ENCODE measurements around the gene INSR. TPM values are rescaled to one million over a fixed set of nuclear protein-coding genes. Genes with fewer than 3 reads are reported as not detected.

The INSR gene
- total RNA-seq, 4 donors from 2014 or later, result 125 to 191 (median 167) TPM

DNA sequence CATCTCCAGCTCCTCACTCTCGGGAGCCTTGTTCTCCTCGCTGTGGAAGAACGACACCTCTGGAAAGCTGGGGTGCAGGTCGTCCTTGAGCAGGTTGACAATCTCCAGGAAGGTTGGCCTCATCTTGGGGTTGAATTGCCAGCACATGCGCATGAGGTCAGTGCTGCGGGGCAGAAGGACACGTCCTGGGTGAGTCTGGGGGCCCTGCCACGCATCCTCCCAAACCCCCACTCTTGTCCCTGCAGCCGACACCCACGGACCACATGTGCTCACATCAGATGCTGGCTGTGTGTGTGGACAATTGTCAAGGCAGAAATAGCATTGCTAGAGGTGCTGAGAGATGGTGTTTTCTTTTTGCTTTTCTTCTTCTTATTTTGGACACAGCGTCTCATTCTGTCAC is 177.0 kb downstream of the INSR start:
- Histone ChIP-seq H3K4me1 (no peaks in the 10 kb centered on the region), H3K27ac (no peak overlapping the region), H3K4me3 (no peak overlapping the region), H3K9me3 (no peaks in the 10 kb centered on the region), H3K27me3 (no peaks in the 10 kb centered on the region), H3K36me3 (peaks cover 0 to 68% (median 0%) of the 10 kb centered on the region in 3 donors)
- DNase-seq, result no peak
- TF ChIP-seq POLR2A (IDR thresholded peaks at IDR 0.05) (no peak), CTCF (IDR thresholded peaks at IDR 0.05) (no peak)

- Histone ChIP-seq H3K36me3 (peaks cover 0 to 53% (median 0%) of the 10 kb centered on the region in 3 donors), H3K4me1 (no peaks in the 10 kb centered on the region), H3K9me3 (no peaks in the 10 kb centered on the region), H3K27ac (no peak overlapping the region), H3K27me3 (no peaks in the 10 kb centered on the region), H3K4me3 (no peak overlapping the region)
- no peak for DNase-seq
- TF ChIP-seq POLR2A (IDR thresholded peaks at IDR 0.05), result no peak
- no peak for TF ChIP-seq CTCF (IDR thresholded peaks at IDR 0.05)
Measured at GRCh38 chr19:7115721-7116120, 178.5 kb downstream of the INSR start.

GRCh38 chr19:7113233-7113632 is 181.0 kb downstream of the INSR start:
- no peak overlapping the region for H3K27ac ChIP-seq

DNA sequence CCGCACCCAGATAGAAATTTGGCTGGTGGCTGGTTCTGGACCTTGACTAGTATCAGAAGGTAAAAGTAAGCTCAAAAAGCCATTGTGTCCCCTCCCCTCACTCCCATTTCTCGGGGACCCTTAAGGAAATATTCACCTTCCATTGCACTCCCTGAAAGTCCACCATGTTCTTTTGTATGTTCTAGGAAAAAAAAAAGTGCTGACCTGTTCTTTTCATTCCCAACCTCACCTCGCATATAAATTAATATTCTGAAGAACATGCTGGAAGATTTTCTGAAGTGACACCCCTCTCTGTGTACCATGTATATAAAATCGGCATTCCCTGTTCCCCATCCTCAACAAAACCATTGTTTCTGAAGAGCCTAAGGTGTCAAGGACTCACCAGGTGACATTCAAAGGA is 181.5 kb downstream of the INSR start:
- Histone ChIP-seq H3K4me1 (no peaks in the 10 kb centered on the region), H3K9me3 (no peaks in the 10 kb centered on the region), H3K27ac (no peak overlapping the region), H3K4me3 (no peak overlapping the region), H3K27me3 (no peaks in the 10 kb centered on the region), H3K36me3 (peaks cover 0 to 27% (median 0%) of the 10 kb centered on the region in 3 donors)
- no peak for DNase-seq
- TF ChIP-seq POLR2A (IDR thresholded peaks at IDR 0.05), result no peak
- no peak for TF ChIP-seq CTCF (IDR thresholded peaks at IDR 0.05)

More at GRCh38 chr19:7113233-7113632, 181.0 kb downstream of the INSR start:
- TF ChIP-seq CTCF (IDR thresholded peaks at IDR 0.05) (no peak), POLR2A (IDR thresholded peaks at IDR 0.05) (no peak)
- Histone ChIP-seq H3K4me1 (no peaks in the 10 kb centered on the region), H3K4me3 (no peak overlapping the region), H3K36me3 (peaks cover 0 to 33% (median 0%) of the 10 kb centered on the region in 3 donors), H3K9me3 (no peaks in the 10 kb centered on the region), H3K27me3 (no peaks in the 10 kb centered on the region)
- no peak for DNase-seq

- H3K9me3 ChIP-seq, result no peaks in the 10 kb centered on the region
- no peak overlapping the region for H3K27ac ChIP-seq
- H3K4me3 ChIP-seq, result no peak overlapping the region
- no peaks in the 10 kb centered on the region for H3K36me3 ChIP-seq
- no peak for DNase-seq
- TF ChIP-seq POLR2A (IDR thresholded peaks at IDR 0.05) (no peak), CTCF (IDR thresholded peaks at IDR 0.05) (no peak)
- no peaks in the 10 kb centered on the region for H3K4me1 ChIP-seq
- H3K27me3 ChIP-seq, result no peaks in the 10 kb centered on the region
Measured at GRCh38 chr19:7109678-7110289, 184.4 kb downstream of the INSR start.
